SJCRH30 (cell line): Measurements from ENCODE around the gene AMPH. TPM values are rescaled to one million over a fixed set of nuclear protein-coding genes. Genes with fewer than 3 reads are reported as not detected.
"Not testable (repeated sequence)": the region's sequence is repeated elsewhere in the genome, so short reads cannot be mapped to it uniquely, and the experiment has no call there.

Experiments used
- DNase-seq, 2 experiments: peaks; one replicate each; pipeline ENCODE4 v3.0.0-alpha.2; 2015 to 2020
- H3K27ac ChIP-seq: fragments of 250-450 bp; sonication (Bioruptor Pico); 2 replicates; pipeline ENCODE4 v1.5.1; 2020; ENCODE audit warnings: mild to moderate bottlenecking, moderate library complexity
- H3K27me3 ChIP-seq: fragments of 250-450 bp; sonication (Bioruptor Pico); 2 replicates; pipeline ENCODE4 v1.5.1; 2020; ENCODE audit warnings: mild to moderate bottlenecking, moderate library complexity
- H3K36me3 ChIP-seq: fragments of 250-450 bp; sonication (Bioruptor Pico); 2 replicates; pipeline ENCODE4 v1.5.1; 2020; ENCODE audit warnings: mild to moderate bottlenecking, moderate library complexity
- H3K4me1 ChIP-seq: fragments of 250-450 bp; sonication (Bioruptor Pico); 2 replicates; pipeline ENCODE4 v1.5.1; 2020; ENCODE audit warnings: mild to moderate bottlenecking, moderate library complexity
- H3K4me3 ChIP-seq: fragments of 250-450 bp; sonication (Bioruptor Pico); 2 replicates; pipeline ENCODE4 v1.5.1; 2020; ENCODE audit warnings: mild to moderate bottlenecking, moderate library complexity
- H3K9me3 ChIP-seq: fragments of 250-450 bp; sonication (Bioruptor Pico); replicated peaks from 2 replicates; pipeline ENCODE4 v1.5.1; 2020; ENCODE audit warnings: mild to moderate bottlenecking, moderate library complexity
- total RNA-seq: library from RNA; depleted of rRNA; stranded (reverse); fragments of >200 nt; shearing (Covaris generic); gene quantifications from 2 replicates; pipeline ENCODE4 v1.2.3, GENCODE V29; 2014

Gene AMPH
- total RNA-seq, 1 experiment from 2014 or later: not detected

DNA sequence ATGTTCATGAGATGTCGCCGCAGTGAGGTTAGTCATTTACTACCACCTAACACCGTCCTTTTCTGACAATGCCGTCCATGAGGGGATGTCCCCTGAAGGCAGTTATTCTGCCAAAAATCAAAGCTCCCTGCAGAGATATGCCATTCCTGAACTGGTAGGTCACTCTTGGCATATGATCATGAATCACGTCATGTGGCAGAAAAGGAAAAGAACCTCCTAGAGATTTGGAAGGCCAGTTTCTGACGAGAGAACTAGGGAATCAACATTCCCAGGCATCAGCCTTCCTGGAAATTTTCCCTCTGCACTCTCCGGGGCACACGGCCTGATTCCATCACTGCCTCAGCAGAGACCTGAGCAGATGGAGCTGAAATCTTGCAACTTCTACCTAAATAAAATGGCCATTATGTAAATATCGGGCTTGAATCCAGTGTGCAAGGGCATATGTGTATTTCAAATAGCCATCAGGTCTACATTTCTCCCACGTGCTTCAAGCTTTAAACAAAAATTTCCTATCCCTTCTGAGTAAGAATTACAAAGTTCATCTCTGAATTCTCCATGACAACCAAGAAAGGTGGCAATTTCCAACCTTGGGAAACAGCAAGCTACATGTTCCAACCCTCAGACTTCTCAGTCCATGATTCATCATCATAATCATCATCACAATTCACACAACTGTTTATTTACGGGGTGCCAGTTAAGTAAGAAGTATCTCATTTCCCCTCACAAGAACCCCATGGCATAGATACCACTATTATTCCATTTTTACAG is 46.5 kb downstream of the AMPH start:
- H3K9me3 ChIP-seq: no peaks in the 10 kb centered on the region
- H3K4me1 ChIP-seq: no peaks in the 10 kb centered on the region
- DNase-seq: no peak
- H3K4me3 ChIP-seq: no peak overlapping the region
- H3K27me3 ChIP-seq: peaks cover 21% of the 10 kb centered on the region
- H3K36me3 ChIP-seq: no peaks in the 10 kb centered on the region
- H3K27ac ChIP-seq: no peak overlapping the region

DNA sequence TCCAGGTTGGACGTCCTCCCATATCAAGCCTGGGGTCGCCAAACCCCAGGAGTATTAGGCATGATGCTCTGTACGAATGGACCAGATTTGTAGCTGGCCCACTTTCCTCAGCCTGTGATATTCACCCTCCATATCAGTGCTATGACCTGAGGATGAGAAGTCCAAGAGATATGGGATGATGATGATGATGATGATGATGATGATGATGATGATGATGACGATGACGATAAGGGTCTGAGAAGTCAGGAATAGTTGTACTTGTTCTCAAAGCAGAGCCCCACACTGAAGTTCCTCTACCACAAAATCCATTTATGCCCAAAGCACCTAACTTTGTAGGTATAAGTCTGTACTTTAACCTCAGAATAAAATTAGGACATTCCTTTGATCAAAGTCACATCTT is 50.7 kb downstream of the AMPH start:
- no peaks in the 10 kb centered on the region for H3K4me1 ChIP-seq
- no peaks in the 10 kb centered on the region for H3K36me3 ChIP-seq
- DNase-seq: no peak
- peaks cover 18% of the 10 kb centered on the region for H3K27me3 ChIP-seq
- no peak overlapping the region for H3K4me3 ChIP-seq
- H3K27ac ChIP-seq: no peak overlapping the region
- no peaks in the 10 kb centered on the region for H3K9me3 ChIP-seq

GRCh38 chr7:38574086-38574485 is 57.1 kb downstream of the AMPH start:
- no peak overlapping the region for H3K4me3 ChIP-seq
- DNase-seq: no peak
- H3K27me3 ChIP-seq: no peaks in the 10 kb centered on the region
- no peaks in the 10 kb centered on the region for H3K9me3 ChIP-seq
- no peaks in the 10 kb centered on the region for H3K36me3 ChIP-seq
- no peaks in the 10 kb centered on the region for H3K4me1 ChIP-seq
- H3K27ac ChIP-seq: no peak overlapping the region

- H3K4me3 ChIP-seq, H3K4me1 ChIP-seq, H3K27me3 ChIP-seq, H3K9me3 ChIP-seq, H3K27ac ChIP-seq, DNase-seq, H3K36me3 ChIP-seq: not testable (repeated sequence)
Observed at GRCh38 chr7:38571620-38572019, 59.6 kb downstream of the AMPH start.

DNA sequence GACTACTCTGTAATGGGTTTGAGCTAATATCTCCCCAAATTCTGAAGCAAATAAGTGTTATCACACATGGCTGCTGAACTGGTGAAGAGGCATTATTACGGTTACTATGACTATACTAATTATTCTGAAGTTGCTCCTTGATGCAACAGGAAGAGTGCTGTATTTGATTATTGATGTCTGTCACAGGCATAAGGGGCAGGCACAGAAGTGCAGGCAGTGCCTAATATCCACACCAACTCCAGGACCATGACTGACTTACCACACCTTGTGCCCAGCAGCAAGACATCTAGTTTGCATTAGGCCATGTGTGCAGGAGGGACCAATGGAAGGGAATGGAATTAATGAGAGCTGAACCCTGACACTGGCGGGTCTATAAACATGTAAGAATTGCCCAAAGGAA is 62.7 kb downstream of the AMPH start:
- no peak for DNase-seq
- Histone ChIP-seq H3K4me3 (no peak overlapping the region), H3K27me3 (no peaks in the 10 kb centered on the region)

DNA sequence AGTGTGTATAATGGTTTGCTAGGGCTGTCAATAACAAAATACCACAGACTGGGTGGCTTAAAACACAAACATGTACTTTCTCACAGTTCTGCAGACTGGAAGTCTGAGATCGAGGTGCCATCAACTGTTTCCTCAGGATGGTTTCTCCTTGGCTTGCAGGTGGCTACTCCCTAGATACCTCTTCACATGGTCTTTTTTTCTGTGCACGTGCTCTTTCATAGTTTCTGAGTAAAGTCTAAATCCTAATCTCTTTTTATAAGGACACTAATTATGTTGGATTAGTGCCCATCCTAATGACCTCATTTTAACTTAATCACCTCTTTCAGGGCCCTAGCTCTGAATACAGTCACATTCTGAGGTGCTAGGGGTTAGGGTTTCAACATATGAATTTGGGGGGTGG is 65.9 kb downstream of the AMPH start:
- DNase-seq: no peak
- no peaks in the 10 kb centered on the region for H3K36me3 ChIP-seq
- H3K27ac ChIP-seq: no peak overlapping the region
- 0 out of 2 replicates have a peak, but pooled peaks cover 6% of the 10 kb centered on the region for H3K4me1 ChIP-seq
- H3K9me3 ChIP-seq: no peaks in the 10 kb centered on the region
- H3K27me3 ChIP-seq: no peaks in the 10 kb centered on the region
- no peak overlapping the region for H3K4me3 ChIP-seq

More for the DNA sequence above, 62.7 kb downstream of the AMPH start:
- Histone ChIP-seq H3K9me3 (no peaks in the 10 kb centered on the region), H3K4me1 (0 out of 2 replicates have a peak, but pooled peaks cover 3% of the 10 kb centered on the region), H3K27ac (no peak overlapping the region), H3K36me3 (no peaks in the 10 kb centered on the region)

- no peak overlapping the region for H3K27ac ChIP-seq
- H3K36me3 ChIP-seq: no peaks in the 10 kb centered on the region
- no peak overlapping the region for H3K4me3 ChIP-seq
- no peak for DNase-seq
- no peaks in the 10 kb centered on the region for H3K27me3 ChIP-seq
- 0 out of 2 replicates have a peak, but pooled peaks cover 6% of the 10 kb centered on the region for H3K4me1 ChIP-seq
- no peaks in the 10 kb centered on the region for H3K9me3 ChIP-seq
Observed at GRCh38 chr7:38563741-38564140, 67.4 kb downstream of the AMPH start.

DNA sequence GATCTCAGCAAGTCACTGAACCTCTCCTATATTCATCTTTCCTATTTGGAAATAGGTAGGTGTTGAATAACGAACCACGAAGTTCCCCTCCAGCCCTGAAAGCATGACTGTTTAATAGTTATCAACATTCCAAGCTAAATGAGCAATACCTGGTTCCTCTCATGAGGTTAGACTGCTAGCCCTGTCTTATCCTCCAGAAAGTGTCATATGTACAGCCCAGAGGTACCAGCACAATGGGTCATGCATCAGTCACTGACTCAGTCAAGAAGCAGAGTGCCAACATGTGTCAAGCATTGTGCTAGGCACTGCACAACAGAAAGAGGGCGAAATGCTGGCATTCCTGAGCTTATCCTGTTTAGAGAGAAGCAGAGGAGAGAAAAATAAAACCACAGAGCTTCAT is 70.0 kb downstream of the AMPH start:
- Histone ChIP-seq H3K9me3 (no peaks in the 10 kb centered on the region), H3K27me3 (no peaks in the 10 kb centered on the region), H3K4me3 (no peak overlapping the region), H3K27ac (no peak overlapping the region), H3K36me3 (no peaks in the 10 kb centered on the region), H3K4me1 (0 out of 2 replicates have a peak, but pooled peaks cover 6% of the 10 kb centered on the region)
- no peak for DNase-seq

- H3K4me1 ChIP-seq: peaks cover 18% of the 10 kb centered on the region
- no peak overlapping the region for H3K4me3 ChIP-seq
- H3K27ac ChIP-seq: no peak overlapping the region
- no peaks in the 10 kb centered on the region for H3K36me3 ChIP-seq
- DNase-seq: no peak
- no peaks in the 10 kb centered on the region for H3K9me3 ChIP-seq
- H3K27me3 ChIP-seq: no peaks in the 10 kb centered on the region
Observed at GRCh38 chr7:38558761-38559345, 72.3 kb downstream of the AMPH start.

DNA sequence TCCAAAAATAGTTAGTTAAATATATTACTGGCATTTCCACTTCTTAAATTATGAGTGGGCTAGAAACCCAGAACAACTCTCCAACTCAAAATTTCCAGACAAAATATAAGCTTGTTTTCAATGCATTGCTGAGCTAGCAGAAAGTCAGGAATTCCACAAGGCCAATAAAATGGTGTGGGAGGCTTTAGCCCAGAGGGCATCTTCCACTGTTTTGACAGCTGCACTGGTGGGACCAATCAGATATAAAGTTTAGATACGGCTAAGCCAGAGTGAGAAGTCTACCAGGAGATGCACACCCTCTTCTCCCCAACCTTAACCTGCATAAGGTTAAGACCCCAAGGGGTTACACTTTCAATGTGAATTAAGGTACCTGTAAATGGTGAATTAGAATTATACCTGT is 76.6 kb downstream of the AMPH start:
- DNase-seq: peak; percentile 57 to 73
- peaks cover 20% of the 10 kb centered on the region for H3K4me1 ChIP-seq
- H3K27me3 ChIP-seq: no peaks in the 10 kb centered on the region
- no peaks in the 10 kb centered on the region for H3K36me3 ChIP-seq
- no peak overlapping the region for H3K4me3 ChIP-seq
- H3K27ac ChIP-seq: no peak overlapping the region
- no peaks in the 10 kb centered on the region for H3K9me3 ChIP-seq

DNA sequence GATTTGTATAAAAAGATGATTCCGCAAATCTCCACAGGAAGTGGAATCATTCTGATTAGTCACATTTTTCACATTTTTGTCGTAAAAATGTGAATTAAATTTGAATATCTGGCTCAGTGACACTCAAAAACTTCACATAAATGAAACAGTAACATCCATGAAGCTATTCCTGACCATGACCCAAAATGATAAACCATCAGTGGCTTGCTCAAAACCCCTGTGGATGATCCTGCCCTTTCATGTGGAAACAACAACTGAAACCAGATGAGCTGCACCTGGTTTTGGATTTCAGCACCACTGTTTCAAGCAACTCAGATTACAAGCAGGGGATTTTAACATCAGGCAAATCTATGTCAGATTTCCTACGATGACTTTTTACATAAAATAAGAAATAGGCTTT is 80.3 kb downstream of the AMPH start:
- H3K27me3 ChIP-seq: no peaks in the 10 kb centered on the region
- H3K4me3 ChIP-seq: no peak overlapping the region
- H3K4me1 ChIP-seq: peaks cover 20% of the 10 kb centered on the region
- peak in 1 of 2 experiments; percentile 27 for DNase-seq
- H3K27ac ChIP-seq: no peak overlapping the region
- no peaks in the 10 kb centered on the region for H3K36me3 ChIP-seq
- no peaks in the 10 kb centered on the region for H3K9me3 ChIP-seq

DNA sequence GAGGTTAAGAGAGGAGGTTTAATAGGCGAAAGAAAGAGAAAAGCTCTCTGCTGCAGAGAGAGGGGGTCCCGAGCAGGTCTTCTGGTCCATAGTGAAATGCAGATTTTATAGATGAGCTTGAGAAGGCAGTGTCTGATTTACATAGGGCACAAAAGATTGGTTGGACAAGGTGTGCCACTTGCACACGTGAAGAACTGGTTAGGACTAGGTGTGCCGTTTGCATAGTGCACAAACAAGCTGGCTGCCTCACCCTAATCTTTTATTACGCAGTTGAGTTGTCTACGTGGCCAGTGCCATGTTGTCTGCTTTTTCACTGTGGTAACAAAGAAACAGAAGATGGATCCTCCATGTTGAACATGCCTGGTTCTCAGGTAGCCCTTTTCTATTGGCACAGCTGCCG is 82.6 kb downstream of the AMPH start:
- Histone ChIP-seq H3K27ac (no peak overlapping the region), H3K27me3 (no peaks in the 10 kb centered on the region), H3K36me3 (no peaks in the 10 kb centered on the region), H3K4me1 (peaks cover 6% of the 10 kb centered on the region; the same call in 1 of the 2 replicates), H3K4me3 (no peak overlapping the region), H3K9me3 (no peaks in the 10 kb centered on the region)
- DNase-seq: no peak

DNA sequence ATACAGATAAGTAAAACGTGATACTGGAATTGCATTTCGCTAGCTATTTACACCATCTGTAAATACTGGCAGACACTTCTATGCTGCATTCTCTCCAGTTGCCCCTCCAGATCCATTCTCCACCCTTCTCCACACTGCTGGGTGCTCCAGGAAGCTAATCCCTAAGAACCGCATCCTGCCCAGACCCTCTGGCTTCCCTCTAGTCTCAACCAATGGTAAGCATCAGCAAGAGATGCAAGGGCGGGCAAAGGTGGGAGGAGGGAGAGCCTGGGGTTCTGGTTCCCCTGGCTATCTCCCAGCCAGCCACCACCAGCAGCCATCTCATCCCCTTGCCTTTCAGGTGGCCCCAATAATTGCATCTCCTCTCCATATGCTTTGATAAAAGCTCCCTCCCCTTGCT is 84.4 kb downstream of the AMPH start:
- DNase-seq: no peak
- H3K27me3 ChIP-seq: peaks cover 2% of the 10 kb centered on the region; the same call in 1 of the 2 replicates
- H3K4me3 ChIP-seq: no peak overlapping the region
- H3K9me3 ChIP-seq: no peaks in the 10 kb centered on the region
- no peaks in the 10 kb centered on the region for H3K36me3 ChIP-seq
- H3K27ac ChIP-seq: no peak overlapping the region
- 0 out of 2 replicates have a peak, but pooled peaks cover 6% of the 10 kb centered on the region for H3K4me1 ChIP-seq

- Histone ChIP-seq H3K36me3 (no peaks in the 10 kb centered on the region), H3K9me3 (no peaks in the 10 kb centered on the region), H3K4me3 (no peak overlapping the region), H3K4me1 (0 out of 2 replicates have a peak, but pooled peaks cover 4% of the 10 kb centered on the region), H3K27me3 (peaks cover 2% of the 10 kb centered on the region; the same call in 1 of the 2 replicates), H3K27ac (no peak overlapping the region)
- DNase-seq: no peak
Observed at GRCh38 chr7:38545977-38546376, 85.2 kb downstream of the AMPH start.

DNA sequence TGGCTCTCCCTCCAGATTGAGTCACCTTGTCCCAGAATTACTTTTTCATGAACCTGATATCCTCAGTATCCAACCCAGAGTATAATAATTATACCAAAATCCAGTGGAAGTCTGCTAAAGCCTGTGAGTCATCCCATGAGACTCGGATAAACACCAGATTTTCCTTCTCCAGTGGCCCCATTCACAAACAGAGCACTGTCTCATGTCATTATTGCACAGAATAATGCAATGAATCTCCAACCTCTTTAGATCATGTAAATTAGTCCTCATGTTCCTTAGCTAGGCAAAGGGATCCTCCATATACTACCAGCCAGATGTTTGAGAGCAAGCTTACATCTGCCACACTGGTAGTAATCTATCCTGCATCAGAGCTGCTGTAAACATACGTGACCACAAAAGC is 89.0 kb downstream of the AMPH start:
- no peak for DNase-seq

More for the DNA sequence above, 89.0 kb downstream of the AMPH start:
- no peak overlapping the region for H3K27ac ChIP-seq
- H3K4me3 ChIP-seq: no peak overlapping the region
- no peaks in the 10 kb centered on the region for H3K9me3 ChIP-seq
- H3K36me3 ChIP-seq: no peaks in the 10 kb centered on the region
- peaks cover 2% of the 10 kb centered on the region; the same call in 1 of the 2 replicates for H3K27me3 ChIP-seq
- H3K4me1 ChIP-seq: no peaks in the 10 kb centered on the region
